Measurements from ENCODE around the gene SLC13A1. TPM values are rescaled to one million over a fixed set of nuclear protein-coding genes. Genes with fewer than 3 reads are reported as not detected.
"Not testable (repeated sequence)": the region's sequence is repeated elsewhere in the genome, so short reads cannot be mapped to it uniquely, and the experiment has no call there.

Gene SLC13A1
- total and polyA plus RNA-seq, 3 donors from 2014 or later: not detected

DNA sequence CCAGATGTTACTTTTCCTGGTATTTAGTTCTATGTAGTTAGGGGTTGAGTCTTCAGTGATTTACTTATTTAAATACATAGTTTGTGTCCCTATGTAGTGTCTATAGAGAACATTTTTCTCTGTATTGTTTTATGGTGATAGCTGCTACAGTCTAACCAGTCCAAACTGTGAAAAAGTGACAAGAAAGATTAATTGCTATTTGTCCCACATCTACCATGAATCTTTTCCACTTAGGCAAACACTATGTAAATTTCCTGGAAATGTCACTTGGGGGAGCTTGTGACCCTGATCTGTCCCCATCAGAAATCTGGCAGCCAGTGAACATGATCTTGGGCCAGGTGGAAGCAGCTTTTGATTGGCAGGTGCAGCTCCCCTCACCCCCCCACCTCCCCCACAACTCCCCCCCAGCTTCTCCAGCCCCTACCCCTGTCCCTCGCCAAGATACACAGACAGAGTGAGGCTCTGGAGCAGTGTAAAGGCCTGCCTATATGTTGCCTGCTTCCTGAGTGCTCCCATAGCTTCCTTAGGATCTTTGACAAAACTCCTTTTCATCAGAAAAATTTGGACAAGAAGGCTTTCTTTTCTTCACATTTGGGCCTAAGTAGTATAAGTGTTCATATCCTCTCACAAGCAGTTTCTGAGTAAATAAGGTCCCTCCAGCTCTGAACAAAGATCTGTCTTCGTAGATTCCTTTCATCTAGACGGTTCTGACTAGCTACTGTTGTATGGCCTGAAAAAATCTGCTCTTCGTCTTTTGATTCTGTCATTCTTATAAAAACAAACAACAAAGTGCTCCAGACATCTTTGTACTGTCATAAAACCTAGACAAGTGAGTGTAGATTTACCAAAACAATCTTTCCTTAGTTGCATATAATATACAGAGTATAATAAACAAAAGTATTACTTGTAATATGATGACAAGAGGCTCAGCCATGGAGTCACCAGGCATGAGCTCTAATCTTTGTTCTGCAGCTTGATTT lies 31.5 kb upstream of the SLC13A1 start:
- no peaks in the 10 kb centered on the region for H3K9me3 ChIP-seq
- no peak overlapping the region for H3K27ac ChIP-seq
- H3K4me3 ChIP-seq: no peak overlapping the region
- TF ChIP-seq CTCF (IDR thresholded peaks at IDR 0.05): no peak
- TF ChIP-seq POLR2A (IDR thresholded peaks at IDR 0.05): no peak
- no peaks in the 10 kb centered on the region for H3K4me1 ChIP-seq
- 74 to 81% methylated on average over 4 of the region's 4 CpGs for WGBS, 2 donors
- DNase-seq: no peak
- no peaks in the 10 kb centered on the region for H3K27me3 ChIP-seq
- intact Hi-C loops (cut with DNase I; ENCODE audit: low total_unique reads): no loop called here
- H3K36me3 ChIP-seq (ENCODE audit: low read depth, missing control alignments): no peaks in the 10 kb centered on the region

- intact Hi-C loops (cut with DNase I; ENCODE audit: low total_unique reads): no loop called here
- WGBS, 2 donors: 84 to 91% methylated on average over 10 to 11 of the region's 11 CpGs
- H3K4me3 ChIP-seq: no peak overlapping the region
- no peaks in the 10 kb centered on the region for H3K9me3 ChIP-seq
- TF ChIP-seq CTCF (IDR thresholded peaks at IDR 0.05) (no peak), POLR2A (IDR thresholded peaks at IDR 0.05) (no peak)
- no peaks in the 10 kb centered on the region for H3K27me3 ChIP-seq
- no peaks in the 10 kb centered on the region for H3K36me3 ChIP-seq (ENCODE audit: low read depth, missing control alignments)
- H3K4me1 ChIP-seq: no peaks in the 10 kb centered on the region
- no peak overlapping the region for H3K27ac ChIP-seq
- no peak for DNase-seq
Measured at GRCh38 chr7:123230603-123231002, 30.8 kb upstream of the SLC13A1 start.

GRCh38 chr7:123230147-123230546 lies 30.4 kb upstream of the SLC13A1 start:
- TF ChIP-seq POLR2A (IDR thresholded peaks at IDR 0.05) (no peak), CTCF (IDR thresholded peaks at IDR 0.05) (no peak)
- Histone ChIP-seq H3K27ac (no peak overlapping the region), H3K36me3 (ENCODE audit: low read depth, missing control alignments) (no peaks in the 10 kb centered on the region), H3K9me3 (no peaks in the 10 kb centered on the region), H3K4me1 (no peaks in the 10 kb centered on the region), H3K27me3 (no peaks in the 10 kb centered on the region), H3K4me3 (no peak overlapping the region)
- DNase-seq: no peak
- WGBS, 2 donors: 94 to 96% methylated on average over 1 of the region's 1 CpG
- intact Hi-C loops (cut with DNase I; ENCODE audit: low total_unique reads): no loop called here

DNA sequence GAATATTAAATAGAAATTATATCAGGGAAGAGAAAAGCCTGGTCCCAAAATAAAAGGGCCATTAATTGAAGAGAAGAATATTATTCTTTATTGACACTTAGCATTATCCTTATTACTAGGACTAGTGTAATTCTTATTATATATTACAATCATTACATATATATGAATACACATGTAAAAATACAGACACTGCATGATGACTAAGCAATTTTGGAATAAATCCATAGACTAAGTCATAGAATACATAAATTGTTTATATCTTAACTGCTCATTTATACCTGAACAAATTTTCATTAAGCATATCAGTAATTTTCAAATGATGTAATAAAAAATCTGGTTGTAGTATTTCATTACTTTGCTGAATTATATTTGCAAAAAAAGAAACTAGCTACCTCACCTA lies 29.7 kb upstream of the SLC13A1 start:
- no peak overlapping the region for H3K27ac ChIP-seq
- H3K4me3 ChIP-seq: no peak overlapping the region
- no peak for TF ChIP-seq POLR2A (IDR thresholded peaks at IDR 0.05)
- no peak for TF ChIP-seq CTCF (IDR thresholded peaks at IDR 0.05)
- no peaks in the 10 kb centered on the region for H3K9me3 ChIP-seq
- no peaks in the 10 kb centered on the region for H3K36me3 ChIP-seq (ENCODE audit: low read depth, missing control alignments)
- intact Hi-C loops (cut with DNase I; ENCODE audit: low total_unique reads): no loop called here
- no peaks in the 10 kb centered on the region for H3K27me3 ChIP-seq
- no peaks in the 10 kb centered on the region for H3K4me1 ChIP-seq
- no peak for DNase-seq

DNA sequence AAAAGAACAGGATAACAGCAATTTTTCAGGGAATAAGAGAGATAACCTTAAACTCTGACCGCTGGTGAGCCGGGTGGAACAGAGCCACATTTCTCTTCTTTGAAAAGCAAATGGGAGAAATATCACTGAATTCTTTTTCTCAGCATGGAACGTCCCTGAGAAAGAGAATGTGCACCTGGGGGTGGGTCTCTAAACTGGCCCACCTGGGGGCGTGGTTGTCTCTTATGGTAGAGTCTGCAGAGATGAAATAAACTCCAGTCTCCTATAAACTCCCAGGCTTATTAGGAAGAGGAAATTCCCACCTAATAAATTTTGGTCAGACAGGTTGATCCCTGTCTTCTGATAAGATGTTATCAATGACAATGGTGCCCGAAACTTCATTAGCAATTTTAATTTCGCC lies 27.9 kb upstream of the SLC13A1 start:
- DNase-seq; H3K27me3 ChIP-seq; H3K36me3 ChIP-seq (ENCODE audit: low read depth, missing control alignments); H3K4me1 ChIP-seq; intact Hi-C loops (cut with DNase I; ENCODE audit: low total_unique reads); H3K9me3 ChIP-seq; H3K27ac ChIP-seq; H3K4me3 ChIP-seq: not testable (repeated sequence)
- WGBS, 2 donors: 86 to 92% methylated on average over 6 of the region's 6 CpGs
